Heart right ventricle (tissue), 16 donors: ENCODE data around the gene ZNF3. TPM values are rescaled to one million over a fixed set of nuclear protein-coding genes. Genes with fewer than 3 reads are reported as not detected.

Source experiments
- ATAC-seq, 8 donors: fragments of 200-7000 bp; cut with Tn5 transposase; one replicate each; pipeline ENCODE4 v1.9.1; 2020; ENCODE audit warnings: mild to moderate bottlenecking in 8 of 8, moderate library complexity in 8 of 8, moderate number of reproducible peaks in 1 of 8
- DNase-seq, 2 donors: peaks; one replicate each; pipeline ENCODE4 v3.0.0-alpha.2; 2020
- H3K27ac ChIP-seq, 10 donors: fragments of 200-600 bp; sonication (generic) in 2 of 10; one replicate each; pipeline versions ENCODE4 v1.5.0 to v1.8.0; 2020 to 2022; ENCODE audit warnings: mild to moderate bottlenecking in 3 of 10
- H3K27me3 ChIP-seq, 7 donors: fragments of 200-600 bp; one replicate each; pipeline ENCODE4 v1.8.0; 2021 to 2022; ENCODE audit warnings: mild to moderate bottlenecking in 2 of 7
- H3K36me3 ChIP-seq, 9 donors: fragments of 200-600 bp; sonication (generic) in 1 of 9; one replicate each; pipeline versions ENCODE4 v1.5.0 to v1.8.0; 2020 to 2022; ENCODE audit warnings: mild to moderate bottlenecking in 2 of 9
- H3K4me1 ChIP-seq, 9 donors: fragments of 200-600 bp; sonication (generic) in 1 of 9; one replicate each; pipeline versions ENCODE4 v1.5.0 to v1.8.0; 2020 to 2022; ENCODE audit warnings: mild to moderate bottlenecking in 4 of 9
- H3K4me3 ChIP-seq, 10 donors: fragments of 200-600 bp; sonication (generic) in 2 of 10; one replicate each; pipeline versions ENCODE4 v1.5.0 to v1.8.0; 2020 to 2022; ENCODE audit warnings: mild to moderate bottlenecking in 7 of 10, moderate library complexity in 2 of 10
- H3K9me3 ChIP-seq, 11 donors: fragments of 200-600 bp in 10 of 11; sonication (generic) in 2 of 11; one replicate each; pipeline versions ENCODE4 v1.5.0 to v1.8.0; 2013 to 2022; ENCODE audit warnings: mild to moderate bottlenecking in 2 of 11, control low read depth in 1 of 11, moderate library complexity in 1 of 11
- WGBS, 2 donors: extraction: QIAGEN DNeasy Blood & Tissue Kit; methylation state at CpG; one replicate each; pipeline ENCODE4 v1.1.7; 2013; ENCODE audit warnings: inconsistent platforms in 1 of 2; 5-methylcytosine and 5-hydroxymethylcytosine counted together
- intact Hi-C, 10 donors: fragments of 100-400 bp; cut with DNase I; formaldehyde crosslinking; loops; one replicate each; pipeline versions ENCODE4 v1.11.1 to v1.14.2; 2022
- polyA plus RNA-seq, 2 donors: library from polyadenylated mRNA; stranded (reverse); fragments of 200-250 nt; gene quantifications; one replicate each; pipeline ENCODE4 v1.2.3, GENCODE V29; 2013
- total RNA-seq, 10 donors: library from RNA; stranded (reverse); fragmentation: NEBNext Ultra II Directional in 3 of 10; extraction: Animal tissue kit (Norgen Biotek cat#: 25700) in 3 of 10; gene quantifications; one replicate each; pipeline versions ENCODE4 v1.2.1 to v1.2.4, GENCODE V29; 2021 to 2023
- TF ChIP-seq, protein P1 (sequence below), 9 donors: fragments of 200-600 bp; sonication (generic) in 2 of 9; IDR thresholded peaks; one replicate each; pipeline versions ENCODE4 v1.5.0 to v1.8.0; 2021 to 2022; ENCODE audit warnings: antibody characterized with exemption in 9 of 9, mild to moderate bottlenecking in 5 of 9, moderate library complexity in 1 of 9
- donor health status: Arrhythmogenic right ventricular cardiomyopathy.
- donor health status: ischemic (EF 13 %, LVEDD 7.1; RV severe dilation, severe dysfunction).
- donor health status: healthy with polysubstance abuse.
- donor health status: DM: no; HTN: yes; CAD: no.
- donor health status: DM: no; HTN: no; CAD: no.
- donor health status: ischemic (EF 25% LVEDD 6.9; RV normal size, moderate dysfunction).
- donor health status: ischemic (EF 25% LVEDD 5.7; RV mildly dilated, moderate dysfunction).
- donor health status: healthy.
- donor health status: DM: yes; HTN: yes; CAD: no.
- donor health status: Ischemic cardiomyopathy.
- donor health status: ischemic (EF 35%, LVEDD 5.7; RV mildly dilated, moderate dysfunction).
- donor health status: nonischemic (EF 11% LVEDD 7.7; RV severe dilation, severe dysfunction).
- donor health status: DM: yes; HTN: yes; CAD: no.
- donor health status: PGD.
- donor health status: ischemic (EF 29% LVEDD 5.4; RV normal size, mild dysfunction).
- donor health status: nonischemic (EF 23%, LVEDD 6.1; RV moderate dilation, normal function).

The ZNF3 gene
- total and polyA plus RNA-seq, 12 donors, result 9.0 to 17.8 (median 15.3) TPM

DNA sequence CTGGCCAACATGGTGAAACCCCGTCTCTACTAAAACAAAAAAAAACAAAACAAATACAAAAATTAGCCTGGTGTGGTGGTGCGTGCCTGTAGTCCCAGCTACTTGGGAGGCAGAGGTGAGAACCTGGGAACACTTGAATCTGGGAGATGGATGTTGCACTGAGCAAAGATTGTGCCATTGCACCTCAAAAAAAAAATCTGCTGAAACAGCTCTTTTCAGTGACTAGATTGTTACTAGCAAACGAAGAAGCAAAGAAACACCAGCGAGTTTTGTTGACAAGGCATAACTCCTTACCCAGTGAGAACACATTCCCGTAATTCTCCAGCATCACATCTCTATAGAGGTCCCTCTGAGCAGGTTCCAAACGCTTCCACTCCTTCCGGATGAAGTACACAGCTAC, 6.7 kb downstream of the ZNF3 start:
- H3K9me3 ChIP-seq, result peaks cover 2 to 40% (median 32%) of the 10 kb centered on the region in 11 donors
- TF ChIP-seq, protein P1, sequence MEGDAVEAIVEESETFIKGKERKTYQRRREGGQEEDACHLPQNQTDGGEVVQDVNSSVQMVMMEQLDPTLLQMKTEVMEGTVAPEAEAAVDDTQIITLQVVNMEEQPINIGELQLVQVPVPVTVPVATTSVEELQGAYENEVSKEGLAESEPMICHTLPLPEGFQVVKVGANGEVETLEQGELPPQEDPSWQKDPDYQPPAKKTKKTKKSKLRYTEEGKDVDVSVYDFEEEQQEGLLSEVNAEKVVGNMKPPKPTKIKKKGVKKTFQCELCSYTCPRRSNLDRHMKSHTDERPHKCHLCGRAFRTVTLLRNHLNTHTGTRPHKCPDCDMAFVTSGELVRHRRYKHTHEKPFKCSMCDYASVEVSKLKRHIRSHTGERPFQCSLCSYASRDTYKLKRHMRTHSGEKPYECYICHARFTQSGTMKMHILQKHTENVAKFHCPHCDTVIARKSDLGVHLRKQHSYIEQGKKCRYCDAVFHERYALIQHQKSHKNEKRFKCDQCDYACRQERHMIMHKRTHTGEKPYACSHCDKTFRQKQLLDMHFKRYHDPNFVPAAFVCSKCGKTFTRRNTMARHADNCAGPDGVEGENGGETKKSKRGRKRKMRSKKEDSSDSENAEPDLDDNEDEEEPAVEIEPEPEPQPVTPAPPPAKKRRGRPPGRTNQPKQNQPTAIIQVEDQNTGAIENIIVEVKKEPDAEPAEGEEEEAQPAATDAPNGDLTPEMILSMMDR (IDR thresholded peaks at IDR 0.05), result no peak
- DNase-seq (no peak), ATAC-seq (no peak)
- H3K4me3 ChIP-seq, result no peak overlapping the region
- H3K27ac ChIP-seq, result no peak overlapping the region
- H3K4me1 ChIP-seq, result peaks cover 0 to 18% (median 10%) of the 10 kb centered on the region in 9 donors
- intact Hi-C loops, result no loop called here
- 96% methylated on average over 7 of the region's 7 CpGs for WGBS, 2 donors
- no peaks in the 10 kb centered on the region for H3K27me3 ChIP-seq
- peaks cover 29 to 100% (median 84%) of the 10 kb centered on the region in 9 donors for H3K36me3 ChIP-seq

DNA sequence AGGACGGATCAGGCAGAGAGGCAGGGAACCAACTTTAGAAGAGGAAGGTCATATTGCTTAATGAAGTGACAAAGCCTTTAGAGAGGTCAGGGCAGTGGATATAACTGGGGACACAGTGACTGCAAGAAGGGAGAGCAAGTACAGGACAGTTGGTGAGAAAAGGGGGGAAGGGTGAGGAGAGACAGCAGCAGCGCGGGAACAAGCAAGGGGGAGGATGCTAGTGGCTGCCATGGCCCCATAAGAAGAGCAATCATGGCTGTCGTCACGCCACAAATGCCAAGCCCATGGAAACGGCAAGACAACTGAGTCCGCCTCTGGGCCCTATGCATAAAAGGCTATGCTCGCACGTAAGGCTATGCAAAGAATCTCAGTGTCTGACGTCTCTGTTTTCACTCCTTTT, 9.1 kb downstream of the ZNF3 start:
- no peak for ATAC-seq
- peaks cover 33 to 100% (median 89%) of the 10 kb centered on the region in 9 donors for H3K36me3 ChIP-seq
- DNase-seq, result no peak

GRCh38 chr7:100071018-100071723, 10.4 kb downstream of the ZNF3 start:
- Histone ChIP-seq H3K4me1 (peaks cover 0 to 2% (median 1%) of the 10 kb centered on the region in 9 donors), H3K4me3 (no peak overlapping the region), H3K36me3 (peaks cover 33 to 94% (median 77%) of the 10 kb centered on the region in 9 donors), H3K9me3 (peaks cover 2 to 46% (median 32%) of the 10 kb centered on the region in 11 donors), H3K27me3 (no peaks in the 10 kb centered on the region), H3K27ac (no peak overlapping the region)
- WGBS, 2 donors, result 98 to 99% methylated on average over 11 of the region's 11 CpGs
- ATAC-seq, result no peak
- DNase-seq, result no peak
- TF ChIP-seq, protein P1 (IDR thresholded peaks at IDR 0.05), result no peak
- intact Hi-C loops, result no loop called here

More for the DNA sequence above, 9.1 kb downstream of the ZNF3 start:
- Histone ChIP-seq H3K27me3 (no peaks in the 10 kb centered on the region), H3K4me1 (no peaks in the 10 kb centered on the region), H3K4me3 (no peak overlapping the region), H3K9me3 (peaks cover 2 to 46% (median 32%) of the 10 kb centered on the region in 11 donors), H3K27ac (no peak overlapping the region)
- intact Hi-C loops, result no loop called here
- TF ChIP-seq, protein P1 (IDR thresholded peaks at IDR 0.05), result no peak
- 96 to 98% methylated on average over 10 of the region's 10 CpGs for WGBS, 2 donors

- no peak for ATAC-seq
- intact Hi-C loops, result no loop called here
- no peaks in the 10 kb centered on the region for H3K27me3 ChIP-seq
- DNase-seq, result no peak
- peaks cover 28 to 83% (median 68%) of the 10 kb centered on the region in 9 donors for H3K36me3 ChIP-seq
- WGBS, 2 donors, result 97 to 99% methylated on average over 5 of the region's 5 CpGs
- H3K9me3 ChIP-seq, result peaks cover 2 to 46% (median 32%) of the 10 kb centered on the region in 11 donors
- TF ChIP-seq, protein P1 (IDR thresholded peaks at IDR 0.05), result no peak
- H3K4me1 ChIP-seq, result peaks cover 0 to 13% (median 12%) of the 10 kb centered on the region in 9 donors
- no peak overlapping the region for H3K4me3 ChIP-seq
- no peak overlapping the region for H3K27ac ChIP-seq
These were observed 11.5 kb downstream of the ZNF3 start for GRCh38 chr7:100069991-100070390.
